Mucosa of descending colon (tissue), 3 donors: ENCODE measurements around the gene SNED1. TPM values are rescaled to one million over a fixed set of nuclear protein-coding genes. Genes with fewer than 3 reads are reported as not detected.

Experiments
- ATAC-seq: fragments of 200-7000 bp; cut with Tn5 transposase; one replicate; pipeline ENCODE4 v1.9.1; 2020; ENCODE audit warnings: mild to moderate bottlenecking, moderate library complexity
- DNase-seq, 3 donors: peaks; one replicate each; pipeline ENCODE4 v3.0.0-alpha.2; 2020
- H3K36me3 ChIP-seq: fragments of 200-600 bp; one replicate; pipeline ENCODE4 v1.8.0; 2021; ENCODE audit warnings: low read depth, mild to moderate bottlenecking
- H3K4me1 ChIP-seq: fragments of 200-600 bp; one replicate; pipeline ENCODE4 v1.8.0; 2021; ENCODE audit warnings: low read depth, mild to moderate bottlenecking
- H3K4me3 ChIP-seq: fragments of 200-600 bp; one replicate; pipeline ENCODE4 v1.8.0; 2021; ENCODE audit warnings: mild to moderate bottlenecking
- H3K9me3 ChIP-seq: fragments of 200-600 bp; one replicate; pipeline ENCODE4 v1.8.0; 2021; ENCODE audit warnings: mild to moderate bottlenecking
- intact Hi-C, 2 donors: fragments of 100-400 bp; cut with DNase I in 1 of 2; cut with micrococcal nuclease in 1 of 2; formaldehyde crosslinking; loops; one replicate each; pipeline versions ENCODE4 v1.11.0 to v1.11.1; 2022; cut with DNase I, micrococcal nuclease
- total RNA-seq, 3 donors: library from RNA; stranded (reverse); fragmentation: NEBNext Ultra II Directional in 2 of 3; extraction: Animal tissue kit (Norgen Biotek cat#: 25700) in 2 of 3; gene quantifications; one replicate each; pipeline versions ENCODE4 v1.2.1 to v1.2.4, GENCODE V29; 2021 to 2023
- TF ChIP-seq, protein P1 (sequence below): fragments of 200-600 bp; IDR thresholded peaks from one replicate; pipeline ENCODE4 v1.8.0; 2022; ENCODE audit warnings: antibody characterized with exemption, mild to moderate bottlenecking
- donor health status: DM: no; HTN: no; CAD: no; lungs with moderate emphysema.
- donor health status: DM: no; HTN: no; CAD: no.
- donor health status: DM: no; HTN: yes; CAD: no.

The SNED1 gene
- total RNA-seq, 3 donors from 2014 or later, result 7.0 to 16.3 (median 14.1) TPM

DNA sequence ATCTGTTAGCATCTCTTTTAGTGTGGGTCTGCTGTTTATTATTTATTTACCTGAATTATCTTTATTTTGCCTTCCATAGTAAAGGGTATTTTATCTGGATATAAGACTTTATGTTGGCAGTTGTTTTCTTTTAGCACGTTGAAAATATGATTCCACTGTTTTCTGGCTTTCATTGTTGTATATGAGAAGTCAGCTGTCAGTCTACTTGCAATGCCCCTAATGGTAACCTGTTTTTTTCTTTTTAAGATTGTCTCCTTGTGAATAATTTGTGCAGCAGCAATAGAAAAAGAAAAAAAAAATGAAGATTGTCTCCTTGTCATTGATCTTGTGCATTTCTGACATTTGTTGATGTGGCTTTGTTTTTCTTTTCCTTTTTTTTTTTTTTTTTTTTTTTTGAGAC lies 27.2 kb downstream of the SNED1 start:
- DNase-seq (no peak), ATAC-seq (no peak)
- H3K4me3 ChIP-seq, result no peak overlapping the region
- H3K36me3 ChIP-seq, result no peaks in the 10 kb centered on the region
- H3K9me3 ChIP-seq, result peaks cover 17% of the 10 kb centered on the region
- no peaks in the 10 kb centered on the region for H3K4me1 ChIP-seq
- intact Hi-C loops, result no loop called here
- TF ChIP-seq, protein P1, sequence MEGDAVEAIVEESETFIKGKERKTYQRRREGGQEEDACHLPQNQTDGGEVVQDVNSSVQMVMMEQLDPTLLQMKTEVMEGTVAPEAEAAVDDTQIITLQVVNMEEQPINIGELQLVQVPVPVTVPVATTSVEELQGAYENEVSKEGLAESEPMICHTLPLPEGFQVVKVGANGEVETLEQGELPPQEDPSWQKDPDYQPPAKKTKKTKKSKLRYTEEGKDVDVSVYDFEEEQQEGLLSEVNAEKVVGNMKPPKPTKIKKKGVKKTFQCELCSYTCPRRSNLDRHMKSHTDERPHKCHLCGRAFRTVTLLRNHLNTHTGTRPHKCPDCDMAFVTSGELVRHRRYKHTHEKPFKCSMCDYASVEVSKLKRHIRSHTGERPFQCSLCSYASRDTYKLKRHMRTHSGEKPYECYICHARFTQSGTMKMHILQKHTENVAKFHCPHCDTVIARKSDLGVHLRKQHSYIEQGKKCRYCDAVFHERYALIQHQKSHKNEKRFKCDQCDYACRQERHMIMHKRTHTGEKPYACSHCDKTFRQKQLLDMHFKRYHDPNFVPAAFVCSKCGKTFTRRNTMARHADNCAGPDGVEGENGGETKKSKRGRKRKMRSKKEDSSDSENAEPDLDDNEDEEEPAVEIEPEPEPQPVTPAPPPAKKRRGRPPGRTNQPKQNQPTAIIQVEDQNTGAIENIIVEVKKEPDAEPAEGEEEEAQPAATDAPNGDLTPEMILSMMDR, result no peak

DNA sequence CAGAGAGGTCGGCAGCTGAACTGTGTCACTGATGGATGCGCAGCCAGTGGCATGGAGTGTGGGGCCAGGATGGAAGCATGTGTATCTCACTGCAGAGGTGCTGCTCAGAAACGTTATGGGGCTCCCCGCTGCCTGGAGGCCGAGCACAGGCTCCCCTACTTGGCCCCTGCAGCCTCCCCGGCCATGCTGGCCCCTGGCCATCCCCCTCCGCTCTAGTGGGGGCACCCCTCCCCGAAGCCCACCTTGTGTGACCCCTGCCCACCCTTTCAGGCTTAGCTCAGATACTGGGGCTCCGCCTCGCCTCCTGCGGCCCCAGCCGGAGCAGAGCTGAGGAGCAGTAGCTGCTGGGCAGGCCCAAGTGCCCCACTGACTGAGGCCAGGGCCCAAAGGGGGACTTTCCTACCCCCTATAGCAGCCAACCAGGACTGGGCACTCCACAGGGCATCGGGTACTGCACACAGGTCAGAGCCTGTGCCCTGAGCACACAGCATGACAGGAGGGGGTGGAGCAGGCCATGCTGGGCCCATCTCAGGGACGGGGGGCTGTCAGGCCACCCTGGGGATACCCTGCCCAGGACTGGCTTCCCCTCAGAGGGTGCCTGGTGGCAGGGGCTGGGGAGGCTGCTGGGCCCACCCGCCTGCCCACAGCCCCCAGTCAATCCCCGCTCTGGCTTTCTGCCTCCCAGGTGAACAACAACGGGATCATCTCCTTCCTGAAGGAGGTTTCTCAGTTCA lies 31.3 kb downstream of the SNED1 start:
- TF ChIP-seq, protein P1, result no peak
- no peaks in the 10 kb centered on the region for H3K4me1 ChIP-seq
- H3K9me3 ChIP-seq, result peaks cover 17% of the 10 kb centered on the region
- intact Hi-C loops, result no loop called here
- DNase-seq (no peak), ATAC-seq (no peak)
- no peak overlapping the region for H3K4me3 ChIP-seq
- H3K36me3 ChIP-seq, result no peaks in the 10 kb centered on the region

DNA sequence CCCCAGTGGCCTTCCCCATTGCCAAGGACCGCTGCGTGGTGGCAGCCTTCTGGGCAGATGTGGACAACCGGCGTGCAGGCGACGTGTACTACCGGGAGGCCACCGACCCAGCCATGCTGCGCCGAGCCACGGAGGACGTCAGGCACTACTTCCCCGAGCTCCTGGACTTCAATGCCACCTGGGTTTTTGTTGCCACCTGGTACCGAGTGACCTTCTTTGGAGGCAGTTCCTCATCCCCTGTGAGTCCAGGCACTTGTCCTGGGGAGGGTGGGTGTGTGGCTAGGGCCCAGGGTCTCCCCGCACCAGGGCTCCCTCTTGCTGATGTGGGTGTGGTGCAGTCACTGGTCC lies 31.9 kb downstream of the SNED1 start:
- Histone ChIP-seq H3K4me1 (no peaks in the 10 kb centered on the region), H3K4me3 (no peak overlapping the region), H3K36me3 (no peaks in the 10 kb centered on the region), H3K9me3 (peaks cover 12% of the 10 kb centered on the region)
- no peak for DNase-seq
- ATAC-seq, result no peak
- TF ChIP-seq, protein P1, result no peak
- intact Hi-C loops, result no loop called here

DNA sequence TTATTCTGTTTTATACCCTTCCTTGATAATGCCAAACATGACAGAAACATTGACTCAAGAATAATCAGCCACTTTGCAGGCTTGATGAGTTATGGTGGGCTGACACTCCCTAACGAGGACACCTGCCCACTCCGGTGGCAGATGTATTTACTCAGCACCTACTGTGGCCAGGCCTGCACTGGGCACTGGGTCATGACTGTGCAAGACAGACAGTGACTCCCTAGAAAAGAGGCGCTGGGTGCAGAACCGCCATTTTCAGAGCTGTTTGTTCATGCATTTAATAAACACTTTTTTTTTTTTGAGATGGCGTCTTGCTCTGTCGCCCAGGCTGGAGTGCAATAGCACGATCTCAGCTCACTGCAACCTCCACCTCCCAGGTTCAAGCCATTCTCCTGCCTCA lies 32.5 kb downstream of the SNED1 start:
- H3K36me3 ChIP-seq, result no peaks in the 10 kb centered on the region
- no peak overlapping the region for H3K4me3 ChIP-seq
- no peaks in the 10 kb centered on the region for H3K4me1 ChIP-seq
- TF ChIP-seq, protein P1, result no peak
- intact Hi-C loops, result no loop called here
- H3K9me3 ChIP-seq, result peaks cover 6% of the 10 kb centered on the region
- ATAC-seq (no peak), DNase-seq (no peak)

DNA sequence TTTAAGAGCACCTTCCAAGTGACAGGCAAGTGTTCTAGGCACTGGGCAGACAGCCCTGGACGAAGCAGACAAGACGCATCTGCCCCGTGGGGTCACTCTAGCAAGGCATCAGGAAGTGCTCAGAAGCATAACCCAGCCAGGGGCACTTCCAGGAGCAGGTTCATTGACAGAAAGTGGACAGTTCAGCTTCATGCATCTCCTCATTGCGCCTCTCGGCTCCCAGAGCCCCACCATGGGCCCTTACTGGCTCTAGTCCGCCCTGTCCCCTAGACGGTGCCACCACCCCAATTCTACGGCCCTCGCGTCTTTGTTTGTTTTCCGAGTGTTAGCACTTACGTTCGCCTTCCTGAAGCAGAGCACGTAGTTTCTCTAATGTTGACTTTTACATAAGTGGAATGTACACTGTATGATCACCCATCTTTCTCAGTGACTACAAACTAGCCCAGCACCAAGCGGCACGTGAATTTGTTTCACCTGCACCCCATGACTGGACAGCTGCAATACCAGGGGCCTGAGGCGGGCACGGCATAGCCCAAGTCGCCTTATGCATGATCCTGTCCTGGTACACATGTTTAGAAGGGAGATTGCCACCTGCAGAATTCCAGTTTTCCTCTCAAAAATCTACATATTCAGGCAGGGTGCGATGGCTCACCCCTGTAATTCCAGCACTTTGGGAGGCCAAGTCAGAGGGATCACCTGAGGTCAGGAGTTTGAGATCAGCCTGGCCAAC lies 33.2 kb downstream of the SNED1 start:
- intact Hi-C loops, result no loop called here
- no peak for ATAC-seq

More for the DNA sequence above, 33.2 kb downstream of the SNED1 start:
- Histone ChIP-seq H3K4me3 (no peak overlapping the region), H3K9me3 (no peaks in the 10 kb centered on the region), H3K4me1 (no peaks in the 10 kb centered on the region), H3K36me3 (no peaks in the 10 kb centered on the region)
- TF ChIP-seq, protein P1, result no peak
- no peak for DNase-seq
